Measurements from ENCODE around the gene CYREN.
"Not testable (repeated sequence)": the region's sequence is repeated elsewhere in the genome, so short reads cannot be mapped to it uniquely, and the experiment has no call there.

CYREN gene

GRCh38 chr7:135158141-135158655, 12.3 kb downstream of the CYREN start:
- FAIRE-seq, result no peak

- no peak for FAIRE-seq
Observed at GRCh38 chr7:135156290-135156689, 14.2 kb downstream of the CYREN start.

- FAIRE-seq, result no peak
Observed at GRCh38 chr7:135154734-135155133, 15.8 kb downstream of the CYREN start.

GRCh38 chr7:135152442-135152841, 18.1 kb downstream of the CYREN start:
- FAIRE-seq, result no peak

GRCh38 chr7:135151533-135151932, 19.0 kb downstream of the CYREN start:
- no peak for FAIRE-seq

GRCh38 chr7:135151132-135151531, 19.4 kb downstream of the CYREN start:
- FAIRE-seq, result no peak

GRCh38 chr7:135150072-135150782, 20.3 kb downstream of the CYREN start:
- no peak for FAIRE-seq

GRCh38 chr7:135147899-135148721, 22.4 kb downstream of the CYREN start, which contains the start of gene TMEM140:
TMEM140 (plus strand) TSS chr7:135148072; CDS start chr7:135164442, 16,370 bp downstream.
- peak; percentile 82 for FAIRE-seq

GRCh38 chr7:135147341-135147898, 23.1 kb downstream of the CYREN start:
- FAIRE-seq, result no peak

- FAIRE-seq, result no peak
Observed at GRCh38 chr7:135143885-135144668, 26.4 kb downstream of the CYREN start.

- FAIRE-seq, result no peak
Observed at GRCh38 chr7:135129579-135129978, 40.9 kb downstream of the CYREN start.

GRCh38 chr7:135128931-135129330, 41.6 kb downstream of the CYREN start:
- no peak for FAIRE-seq

- FAIRE-seq, result not testable (repeated sequence)
Observed at GRCh38 chr7:135124631-135125030, 45.9 kb downstream of the CYREN start.

- FAIRE-seq, result no peak
Observed at GRCh38 chr7:135121868-135122267, 48.6 kb downstream of the CYREN start.

GRCh38 chr7:135117096-135117495, 53.4 kb downstream of the CYREN start:
- no peak for FAIRE-seq
